Hepatocyte (in vitro differentiated cells): ENCODE measurements around the gene ATP8A2. TPM values are rescaled to one million over a fixed set of nuclear protein-coding genes. Genes with fewer than 3 reads are reported as not detected.

Experiments used
- DNase-seq: peaks from one replicate; pipeline ENCODE4 v3.0.0-alpha.2; 2016; ENCODE audit warnings: low spot score
- H2AFZ ChIP-seq: fragments of 200-600 bp; sonication (generic); 2 replicates; pipeline ENCODE4 v1.6.0; 2016; ENCODE audit warnings: antibody characterized with exemption, mild to moderate bottlenecking
- H3K27ac ChIP-seq: fragments of 200-600 bp; sonication (generic); 2 replicates; pipeline ENCODE4 v1.5.1; 2016; ENCODE audit warnings: mild to moderate bottlenecking
- H3K27me3 ChIP-seq: fragments of 200-600 bp; sonication (generic); 2 replicates; pipeline ENCODE4 v1.6.1; 2016
- H3K36me3 ChIP-seq: fragments of 200-600 bp; sonication (generic); replicated peaks from 2 replicates; pipeline ENCODE4 v1.5.1; 2016; ENCODE audit warnings: low read depth; ENCODE audit not compliant: insufficient read depth
- H3K4me1 ChIP-seq: fragments of 200-600 bp; sonication (generic); 2 replicates; pipeline ENCODE4 v1.5.1; 2016; ENCODE audit warnings: mild to moderate bottlenecking, moderate library complexity; ENCODE audit not compliant: insufficient read depth
- H3K4me2 ChIP-seq: fragments of 200-600 bp; sonication (generic); 2 replicates; pipeline ENCODE4 v1.6.0; 2016
- H3K4me3 ChIP-seq: fragments of 200-600 bp; sonication (generic); 2 replicates; pipeline ENCODE4 v1.5.1; 2016; ENCODE audit warnings: mild to moderate bottlenecking
- H3K79me2 ChIP-seq: fragments of 200-600 bp; sonication (generic); 2 replicates; pipeline ENCODE4 v1.6.0; 2017; ENCODE audit warnings: mild to moderate bottlenecking
- H3K9me2 ChIP-seq: fragments of 200-600 bp; sonication (generic); replicated peaks from 2 replicates; pipeline ENCODE4 v1.6.0; 2017; ENCODE audit warnings: mild to moderate bottlenecking; ENCODE audit not compliant: insufficient read depth
- H3K9me3 ChIP-seq: fragments of 200-600 bp; sonication (generic); 2 replicates; pipeline ENCODE4 v1.5.1; 2016; ENCODE audit warnings: low read depth, mild to moderate bottlenecking
- H4K20me1 ChIP-seq: fragments of 200-600 bp; sonication (generic); 2 replicates; pipeline ENCODE4 v1.6.0; 2016; ENCODE audit warnings: mild to moderate bottlenecking; ENCODE audit not compliant: insufficient read depth, poor library complexity, severe bottlenecking
- CTCF ChIP-seq: fragments of 200-600 bp; sonication (generic); IDR thresholded peaks from 2 replicates; pipeline ENCODE4 v1.5.1; 2016; ENCODE audit warnings: antibody characterized with exemption, mild to moderate bottlenecking; ENCODE audit not compliant: poor library complexity
- EZH2 ChIP-seq: fragments of 200-600 bp; sonication (generic); IDR thresholded peaks from 2 replicates; pipeline ENCODE4 v1.6.1; 2016; ENCODE audit warnings: antibody characterized with exemption, mild to moderate bottlenecking, borderline replicate concordance
- EZH2phosphoT487 ChIP-seq: fragments of 200-600 bp; sonication (generic); IDR thresholded peaks from one replicate; pipeline ENCODE4 v1.6.1; 2018; ENCODE audit warnings: antibody characterized with exemption, mild to moderate bottlenecking, low read depth, moderate library complexity; ENCODE audit not compliant: unreplicated experiment, severe bottlenecking
- WGBS: methylation state at CpG from one replicate; pipeline ENCODE4 v1.1.6; 2016; ENCODE audit warnings: low lambda C conversion rate; ENCODE audit errors: missing lambda C conversion rate; 5-methylcytosine and 5-hydroxymethylcytosine counted together
- polyA plus RNA-seq: library from polyadenylated mRNA; unstranded; fragments of >200 nt; fragmentation: Nextera tagmentation; extraction: Ambion mirVana; gene quantifications from 2 replicates; pipeline ENCODE4 v1.2.1, GENCODE V29; 2016
- total RNA-seq: library from RNA; depleted of rRNA; stranded (reverse); fragments of >200 nt; gene quantifications from 2 replicates; pipeline ENCODE4 v1.2.3, GENCODE V29; 2014

ATP8A2 gene
- total and polyA plus RNA-seq, 2 experiments from 2014 or later = 2.1 to 3.1 TPM

- no peaks in the 10 kb centered on the region for H3K27me3 ChIP-seq
- no peak overlapping the region for H3K4me2 ChIP-seq
- H4K20me1 ChIP-seq = no peaks in the 10 kb centered on the region
- WGBS = 86% methylated on average over 6 of the region's 6 CpGs
- H3K9me2 ChIP-seq = no peaks in the 10 kb centered on the region
- no peak overlapping the region for H3K4me3 ChIP-seq
- H3K9me3 ChIP-seq = no peaks in the 10 kb centered on the region
- no peaks in the 10 kb centered on the region for H3K4me1 ChIP-seq
- no peaks in the 10 kb centered on the region for H3K36me3 ChIP-seq
- no peak overlapping the region for H2AFZ ChIP-seq
- no peak for DNase-seq
- no peak overlapping the region for H3K27ac ChIP-seq
- no peaks in the 10 kb centered on the region for H3K79me2 ChIP-seq
- no peak for TF ChIP-seq EZH2phosphoT487
- no peak for TF ChIP-seq CTCF
- no peak for TF ChIP-seq EZH2
Observed at GRCh38 chr13:25864116-25864515, 492.3 kb downstream of the ATP8A2 start.

GRCh38 chr13:25864936-25865335 lies 493.2 kb downstream of the ATP8A2 start:
- no peaks in the 10 kb centered on the region for H3K27me3 ChIP-seq
- no peak overlapping the region for H2AFZ ChIP-seq
- no peaks in the 10 kb centered on the region for H3K9me3 ChIP-seq
- no peaks in the 10 kb centered on the region for H4K20me1 ChIP-seq
- no peaks in the 10 kb centered on the region for H3K36me3 ChIP-seq
- DNase-seq = no peak
- H3K4me1 ChIP-seq = no peaks in the 10 kb centered on the region
- no peak overlapping the region for H3K4me3 ChIP-seq
- TF ChIP-seq EZH2phosphoT487 (no peak), EZH2 (no peak)
- 97% methylated on average over 1 of the region's 1 CpG for WGBS
- H3K27ac ChIP-seq = no peak overlapping the region
- no peaks in the 10 kb centered on the region for H3K9me2 ChIP-seq
- H3K79me2 ChIP-seq = no peaks in the 10 kb centered on the region
- no peak overlapping the region for H3K4me2 ChIP-seq

GRCh38 chr13:25865391-25865790 lies 493.6 kb downstream of the ATP8A2 start:
- TF ChIP-seq EZH2 (no peak), CTCF (no peak), EZH2phosphoT487 (no peak)
- Histone ChIP-seq H3K79me2 (no peaks in the 10 kb centered on the region), H3K27me3 (no peaks in the 10 kb centered on the region), H3K4me2 (no peak overlapping the region), H3K4me3 (no peak overlapping the region), H4K20me1 (no peaks in the 10 kb centered on the region), H3K4me1 (no peaks in the 10 kb centered on the region), H2AFZ (no peak overlapping the region), H3K9me2 (no peaks in the 10 kb centered on the region), H3K36me3 (no peaks in the 10 kb centered on the region), H3K27ac (no peak overlapping the region), H3K9me3 (no peaks in the 10 kb centered on the region)
- no peak for DNase-seq
- 89% methylated on average over 2 of the region's 2 CpGs for WGBS

GRCh38 chr13:25867038-25867437 lies 495.3 kb downstream of the ATP8A2 start:
- no peaks in the 10 kb centered on the region for H3K79me2 ChIP-seq
- TF ChIP-seq EZH2phosphoT487 (no peak), EZH2 (no peak), CTCF (no peak)

More at GRCh38 chr13:25867038-25867437, 495.3 kb downstream of the ATP8A2 start:
- Histone ChIP-seq H3K27ac (no peak overlapping the region), H3K4me1 (no peaks in the 10 kb centered on the region), H3K27me3 (no peaks in the 10 kb centered on the region), H4K20me1 (no peaks in the 10 kb centered on the region), H3K36me3 (no peaks in the 10 kb centered on the region), H3K9me2 (no peaks in the 10 kb centered on the region), H3K9me3 (no peaks in the 10 kb centered on the region), H2AFZ (no peak overlapping the region), H3K4me2 (no peak overlapping the region), H3K4me3 (no peak overlapping the region)
- no peak for DNase-seq
